Gastroesophageal sphincter (tissue), 4 donors: Measurements from ENCODE around the gene GNG2. TPM values are rescaled to one million over a fixed set of nuclear protein-coding genes. Genes with fewer than 3 reads are reported as not detected.

Experiments
- ATAC-seq: fragments of 150-250 bp; one replicate; pipeline ENCODE4 v1.9.1; 2016; ENCODE audit warnings: mild to moderate bottlenecking, moderate library complexity
- H3K27ac ChIP-seq, 4 donors: fragments of 200-600 bp; sonication (generic) in 3 of 4; 1 replicate in 3 of 4; 2 replicates in 1 of 4; pipeline ENCODE4 v1.5.1; 2016 to 2019
- H3K27me3 ChIP-seq: fragments of 200-600 bp; sonication (generic); one replicate; pipeline ENCODE4 v1.5.1; 2019
- H3K36me3 ChIP-seq, 2 donors: fragments of 200-600 bp; sonication (generic); one replicate each; pipeline ENCODE4 v1.5.1; 2019; ENCODE audit warnings: control low read depth in 1 of 2
- H3K4me1 ChIP-seq, 3 donors: fragments of 200-600 bp; sonication (generic); 1 replicate in 2 of 3; 2 replicates in 1 of 3; pipeline ENCODE4 v1.5.1; 2016 to 2019; ENCODE audit warnings: control low read depth in 2 of 3
- H3K4me3 ChIP-seq, 2 donors: fragments of 200-600 bp; sonication (generic); one replicate each; pipeline ENCODE4 v1.5.1; 2019; ENCODE audit warnings: mild to moderate bottlenecking in 1 of 2, moderate library complexity in 1 of 2
- H3K9me3 ChIP-seq, 3 donors: fragments of 200-600 bp; sonication (generic); one replicate each; pipeline ENCODE4 v1.5.1; 2017 to 2019; ENCODE audit warnings: control low read depth in 2 of 3
- CTCF ChIP-seq, 4 experiments: fragments of 200-600 bp in 2 of 4; fragments of 450-650 bp in 2 of 4; sonication (generic) in 1 of 4; IDR thresholded peaks; one replicate each; pipeline ENCODE4 v1.5.1; 2017 to 2019; ENCODE audit warnings: antibody characterized with exemption in 4 of 4, mild to moderate bottlenecking in 2 of 4, moderate library complexity in 2 of 4
- EP300 ChIP-seq: sonication (generic); formaldehyde crosslinking; IDR thresholded peaks from one replicate; pipeline ENCODE4 v1.6.1; 2017; ENCODE audit warnings: antibody characterized with exemption, mild to moderate bottlenecking
- POLR2A ChIP-seq, 2 donors: fragments of 450-650 bp; IDR thresholded peaks; one replicate each; pipeline ENCODE4 v1.6.1; 2017; ENCODE audit warnings: antibody characterized with exemption in 2 of 2, mild to moderate bottlenecking in 2 of 2, moderate library complexity in 1 of 2
- POLR2AphosphoS5 ChIP-seq: sonication (generic); formaldehyde crosslinking; IDR thresholded peaks from one replicate; pipeline ENCODE4 v1.6.1; 2017; ENCODE audit warnings: antibody characterized with exemption
- WGBS, 2 donors: methylation state at CpG; one replicate each; pipeline ENCODE4 v1.1.5; 2018; ENCODE audit warnings: low coverage in 1 of 2; 5-methylcytosine and 5-hydroxymethylcytosine counted together
- total RNA-seq, 4 donors: library from RNA; depleted of rRNA; stranded (reverse); fragments of >200 nt; gene quantifications; one replicate each; pipeline ENCODE4 v1.1.0, GENCODE V29; 2016

GNG2 gene
- total RNA-seq, 4 donors from 2014 or later, result 15.7 to 21.2 (median 17.8) TPM

DNA sequence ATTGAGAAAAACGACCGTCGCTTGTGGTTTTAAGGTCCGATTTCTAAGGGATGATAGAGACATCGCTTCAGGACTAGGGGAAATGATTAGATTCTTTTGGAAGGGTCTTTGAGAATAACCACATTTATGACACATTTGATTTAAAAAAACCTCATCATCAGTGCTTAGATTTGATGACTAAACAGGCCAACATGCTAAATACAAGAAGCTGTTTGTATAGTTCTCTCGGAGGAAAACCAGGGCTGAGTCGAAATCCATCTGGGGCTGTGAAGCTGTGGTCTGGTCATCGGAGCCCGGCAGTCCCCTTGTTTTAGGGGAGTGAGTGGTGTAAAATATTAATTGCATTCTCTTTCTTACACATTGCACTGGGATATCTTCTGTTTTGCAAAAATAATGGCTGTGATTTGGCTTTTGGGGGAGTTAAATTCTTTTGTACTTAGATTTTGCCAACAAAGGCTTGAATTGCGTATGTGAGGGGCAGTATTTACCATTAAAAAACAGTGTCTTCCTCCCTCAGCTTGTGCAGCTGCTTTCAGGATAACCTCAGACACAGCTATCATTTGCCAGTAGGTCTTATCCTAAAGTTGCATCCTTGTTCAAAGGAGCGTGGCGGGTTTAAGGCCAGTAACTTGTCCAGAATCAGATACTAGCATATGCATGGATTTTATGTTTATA, 550 bp downstream of the GNG2 start:
- 2 to 9% methylated on average over 7 to 10 of the region's 12 CpGs for WGBS, 2 donors

GRCh38 chr14:51862176-51862796, 1.9 kb downstream of the GNG2 start:
- Histone ChIP-seq H3K36me3 (no peaks in the 10 kb centered on the region), H3K4me3 (peak overlapping the region; percentile 41 to 50), H3K9me3 (no peaks in the 10 kb centered on the region), H3K27me3 (no peaks in the 10 kb centered on the region), H3K27ac (peak overlapping the region in 1 of 4 donors; percentile 1), H3K4me1 (peaks cover 3 to 21% (median 5%) of the 10 kb centered on the region in 3 donors)
- no peak for TF ChIP-seq POLR2A (IDR thresholded peaks at IDR 0.05)
- no peak for TF ChIP-seq POLR2AphosphoS5
- no peak for TF ChIP-seq EP300
- no peak for TF ChIP-seq CTCF (IDR thresholded peaks at IDR 0.05)
- ATAC-seq, result no peak
- WGBS, 2 donors, result 47 to 77% methylated on average over 4 to 5 of the region's 5 CpGs

More for the DNA sequence above, 550 bp downstream of the GNG2 start:
- Histone ChIP-seq H3K36me3 (no peaks in the 10 kb centered on the region), H3K4me3 (peak overlapping the region; percentile 41 to 50), H3K4me1 (peaks cover 3 to 21% (median 5%) of the 10 kb centered on the region in 3 donors), H3K27ac (peak overlapping the region in 3 of 4 donors; percentile 34 to 70 (median 69)), H3K9me3 (no peaks in the 10 kb centered on the region), H3K27me3 (no peaks in the 10 kb centered on the region)
- ATAC-seq, result no peak
- TF ChIP-seq POLR2A (IDR thresholded peaks at IDR 0.05) (no peak), EP300 (no peak), CTCF (IDR thresholded peaks at IDR 0.05) (no peak), POLR2AphosphoS5 (no peak)

GRCh38 chr14:51862860-51863259, 2.4 kb downstream of the GNG2 start:
- H3K4me3 ChIP-seq, result peak overlapping the region in 1 of 2 donors; percentile 50
- no peak for ATAC-seq
- H3K27ac ChIP-seq, result no peak overlapping the region
- TF ChIP-seq EP300 (no peak), POLR2A (IDR thresholded peaks at IDR 0.05) (no peak), POLR2AphosphoS5 (no peak), CTCF (IDR thresholded peaks at IDR 0.05) (no peak)
- 65 to 90% methylated on average over 1 of the region's 1 CpG for WGBS, 2 donors
- no peaks in the 10 kb centered on the region for H3K9me3 ChIP-seq
- H3K27me3 ChIP-seq, result no peaks in the 10 kb centered on the region
- H3K4me1 ChIP-seq, result peaks cover 3 to 21% (median 5%) of the 10 kb centered on the region in 3 donors
- H3K36me3 ChIP-seq, result no peaks in the 10 kb centered on the region

GRCh38 chr14:51865953-51866747, 5.7 kb downstream of the GNG2 start:
- Histone ChIP-seq H3K27ac (no peak overlapping the region), H3K36me3 (no peaks in the 10 kb centered on the region), H3K4me3 (no peak overlapping the region), H3K27me3 (no peaks in the 10 kb centered on the region), H3K9me3 (no peaks in the 10 kb centered on the region), H3K4me1 (peaks cover 1 to 3% (median 2%) of the 10 kb centered on the region in 3 donors)
- TF ChIP-seq POLR2AphosphoS5 (no peak), POLR2A (IDR thresholded peaks at IDR 0.05) (no peak), CTCF (IDR thresholded peaks at IDR 0.05) (no peak), EP300 (no peak)
- WGBS, 2 donors, result 54 to 59% methylated on average over 3 to 5 of the region's 5 CpGs
- no peak for ATAC-seq
